Choroid plexus epithelial cell (primary cell): Measurements from ENCODE around the gene CCDC187.

ENCODE experiments used
- DNase-seq: peaks from one replicate; pipeline ENCODE4 v3.0.0-alpha.2; 2010; ENCODE audit warnings: low read depth
- H3K4me3 ChIP-seq: 2 replicates; pipeline ENCODE4 v1.5.1; 2011; ENCODE audit warnings: low read depth, mild to moderate bottlenecking, control low read depth, low read length, moderate library complexity
- CTCF ChIP-seq: conservative IDR thresholded peaks from 2 replicates; pipeline ENCODE4 v1.5.1; 2011; ENCODE audit warnings: low read depth, mild to moderate bottlenecking, control low read depth, inconsistent platforms, low read length, moderate library complexity

The CCDC187 gene

GRCh38 chr9:136211441-136212344 is 92.2 kb downstream of the CCDC187 start:
- H3K4me3 ChIP-seq = no peak overlapping the region
- TF ChIP-seq CTCF = no peak
- DNase-seq = no peak

- DNase-seq = no peak
- TF ChIP-seq CTCF = no peak
- H3K4me3 ChIP-seq = no peak overlapping the region
Observed at GRCh38 chr9:136211006-136211405, 92.9 kb downstream of the CCDC187 start.

- no peak for DNase-seq
- TF ChIP-seq CTCF = no peak
- no peak overlapping the region for H3K4me3 ChIP-seq
Observed at GRCh38 chr9:136210276-136210675, 93.6 kb downstream of the CCDC187 start.

- H3K4me3 ChIP-seq = no peak overlapping the region
- DNase-seq = no peak
- no peak for TF ChIP-seq CTCF
Observed at GRCh38 chr9:136209786-136210185, 94.1 kb downstream of the CCDC187 start.

- H3K4me3 ChIP-seq = no peak overlapping the region
- no peak for DNase-seq
- TF ChIP-seq CTCF = no peak
Observed at GRCh38 chr9:136209232-136209631, 94.7 kb downstream of the CCDC187 start.

- no peak for DNase-seq
- TF ChIP-seq CTCF = no peak
- no peak overlapping the region for H3K4me3 ChIP-seq
Observed at GRCh38 chr9:136208675-136209074, 95.2 kb downstream of the CCDC187 start.

GRCh38 chr9:136207616-136208015 is 96.3 kb downstream of the CCDC187 start:
- no peak overlapping the region for H3K4me3 ChIP-seq
- DNase-seq = no peak
- no peak for TF ChIP-seq CTCF
